HCEC 1CT (cell line): ENCODE results near the gene PCDHGC4.

ENCODE experiments used
- DNase-seq: peaks from one replicate; pipeline ENCODE4 v3.0.0-alpha.2; 2017

Gene PCDHGC4

DNA sequence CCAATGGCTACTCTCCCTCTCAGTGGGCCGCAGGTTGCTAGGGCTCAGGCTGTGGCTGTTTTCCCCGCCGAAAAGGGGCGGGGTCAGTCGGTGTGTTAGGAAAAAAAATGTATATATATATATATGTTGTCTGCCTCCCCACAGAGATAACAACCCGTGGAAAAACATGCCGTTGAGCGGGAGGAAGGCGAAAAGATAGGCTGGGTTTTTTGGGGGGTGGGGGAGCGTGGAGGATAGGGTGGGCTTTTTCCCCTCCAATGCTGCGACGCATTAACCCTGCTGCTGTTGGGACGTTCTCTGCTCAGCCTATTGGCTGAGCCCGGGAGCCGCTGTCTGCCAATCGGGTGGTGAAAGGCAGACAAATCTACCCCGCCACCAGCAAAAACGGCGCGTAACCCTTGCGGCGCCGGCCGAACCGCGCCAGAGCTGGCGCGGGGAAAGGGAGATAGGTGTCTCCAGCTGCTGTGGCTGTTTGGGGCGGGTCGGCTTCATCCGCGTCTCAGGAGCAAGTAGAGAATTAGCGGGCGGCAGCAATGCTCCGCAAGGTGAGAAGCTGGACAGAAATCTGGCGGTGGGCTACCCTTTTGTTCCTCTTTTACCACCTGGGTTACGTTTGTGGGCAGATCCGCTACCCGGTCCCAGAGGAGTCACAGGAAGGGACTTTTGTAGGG lies at the start of gene PCDHGC4:
TSS of gene PCDHGC4 (plus strand) at position 390 of the 671 bp plus-strand sequence. CDS start at position 534, 144 bp downstream.
- DNase-seq, result no peak

DNA sequence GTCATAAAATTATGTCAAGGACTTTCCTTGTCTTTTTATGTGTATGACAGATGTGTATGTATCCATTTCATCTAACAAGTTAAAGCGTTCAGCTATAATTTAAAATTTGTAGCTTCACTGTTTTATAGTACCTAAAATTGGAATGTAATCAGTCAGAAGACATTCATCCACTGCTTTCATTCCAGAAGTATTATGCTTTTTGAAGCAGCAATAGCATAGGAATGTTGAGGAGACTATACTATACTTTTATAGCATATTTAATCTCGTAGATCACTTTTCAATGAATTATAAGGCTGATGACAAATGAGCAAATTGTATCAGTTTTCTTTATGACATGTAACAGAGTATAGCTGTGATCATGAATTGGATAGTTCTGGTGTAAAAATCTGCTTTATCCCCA lies 47.6 kb upstream of the PCDHGC4 start:
- peak; percentile 39 for DNase-seq

DNA sequence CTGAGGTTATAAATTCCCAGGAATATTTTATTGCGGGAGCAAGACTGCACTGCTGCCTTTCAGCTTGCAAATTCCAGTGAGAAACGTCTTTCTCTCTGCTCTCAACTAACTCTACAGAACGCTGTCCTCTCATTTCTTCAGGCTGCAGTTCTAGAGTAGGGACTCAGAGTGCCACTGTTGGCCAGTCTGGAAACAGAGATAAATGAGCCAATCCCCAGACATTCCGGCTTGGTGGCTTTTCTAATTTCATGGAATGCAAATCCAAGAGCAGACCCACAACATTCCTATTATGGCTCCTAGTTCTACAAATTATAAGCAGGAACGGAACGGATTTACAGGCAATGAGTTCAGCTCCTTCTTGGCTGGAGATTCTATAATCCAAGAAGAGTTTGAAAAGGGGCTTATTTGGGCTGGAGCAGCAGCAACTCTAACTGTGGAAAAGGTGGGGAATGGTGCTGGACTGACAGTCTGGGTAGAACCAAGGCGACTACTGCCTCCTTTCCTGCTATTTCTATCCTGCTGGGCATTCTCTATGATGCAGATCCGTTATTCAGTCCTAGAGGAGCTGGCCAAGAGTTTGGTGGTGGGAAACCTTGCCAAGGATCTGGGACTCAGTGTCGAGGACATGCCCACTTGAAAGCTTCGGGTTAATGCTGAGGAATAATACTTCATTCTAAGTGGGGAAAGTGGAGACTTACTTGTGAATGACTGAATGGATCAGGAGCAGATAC lies 45.3 kb upstream of the PCDHGC4 start:
- DNase-seq, result no peak

DNA sequence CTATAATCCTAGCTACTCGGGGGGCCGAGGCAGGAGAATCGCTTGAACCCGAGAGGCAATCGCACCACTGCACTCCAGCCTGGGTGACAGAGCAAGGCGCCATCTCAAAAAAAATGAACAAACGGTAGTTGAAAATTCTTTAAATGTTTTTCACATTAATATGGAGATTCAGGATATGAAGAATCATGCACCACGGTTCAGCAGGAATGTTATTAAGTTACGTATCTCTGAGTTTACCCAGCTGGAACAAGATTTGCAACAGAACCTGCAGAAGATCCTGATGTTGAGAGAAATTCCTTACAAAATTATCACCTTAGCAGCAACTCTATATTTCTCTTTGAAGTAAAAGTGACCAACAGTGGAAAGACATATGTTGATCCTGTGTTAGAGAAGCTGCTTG lies 44.5 kb upstream of the PCDHGC4 start:
- no peak for DNase-seq

DNA sequence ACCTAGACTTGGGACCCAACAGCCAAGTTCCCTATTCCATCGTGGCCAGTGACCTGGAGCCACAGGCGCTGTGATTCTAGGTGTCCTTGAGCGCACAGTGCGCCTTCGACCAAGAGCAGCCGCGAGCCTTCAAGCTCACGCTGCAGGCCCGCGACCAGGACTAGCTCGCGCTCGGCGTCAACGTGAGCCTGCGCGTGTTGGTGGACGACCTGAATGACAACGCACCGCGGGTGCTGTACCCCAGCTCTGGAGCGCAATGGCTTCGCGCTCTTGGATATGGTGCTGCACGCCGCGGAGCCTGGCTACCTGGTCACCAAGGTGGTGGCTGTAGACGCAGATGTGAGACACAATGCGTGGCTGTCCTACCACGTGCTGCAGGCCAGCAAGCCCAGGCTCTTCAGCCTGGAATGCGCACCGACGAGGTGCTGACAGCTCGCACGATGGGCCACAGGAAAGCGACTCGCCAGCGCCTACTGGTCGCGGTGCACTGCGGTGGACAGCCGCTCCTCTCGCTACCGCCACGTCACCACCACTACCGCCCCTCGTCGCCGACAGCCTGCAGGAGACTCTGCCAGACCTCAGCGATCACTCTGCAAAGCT lies 43.2 kb upstream of the PCDHGC4 start:
- DNase-seq, result no peak

DNA sequence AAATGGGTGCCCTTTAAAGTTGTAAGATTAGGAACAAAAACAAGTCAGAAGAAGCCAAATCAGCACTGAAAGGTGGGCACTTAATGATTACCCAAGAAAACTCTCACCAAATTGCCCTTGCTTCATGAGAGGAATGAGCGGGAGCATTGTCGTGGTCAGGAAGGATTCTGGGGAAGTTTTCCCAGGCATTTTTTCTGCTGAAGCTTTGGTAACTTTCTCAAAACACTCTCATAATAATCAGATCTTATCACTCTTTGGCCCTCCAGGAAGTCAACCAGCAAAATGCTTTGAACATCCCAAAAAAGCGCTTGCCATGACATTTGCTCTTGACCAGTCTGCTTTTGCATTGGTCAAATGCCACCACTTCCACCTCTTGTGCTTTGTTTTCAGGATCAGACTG lies 19.5 kb upstream of the PCDHGC4 start:
- no peak for DNase-seq

DNA sequence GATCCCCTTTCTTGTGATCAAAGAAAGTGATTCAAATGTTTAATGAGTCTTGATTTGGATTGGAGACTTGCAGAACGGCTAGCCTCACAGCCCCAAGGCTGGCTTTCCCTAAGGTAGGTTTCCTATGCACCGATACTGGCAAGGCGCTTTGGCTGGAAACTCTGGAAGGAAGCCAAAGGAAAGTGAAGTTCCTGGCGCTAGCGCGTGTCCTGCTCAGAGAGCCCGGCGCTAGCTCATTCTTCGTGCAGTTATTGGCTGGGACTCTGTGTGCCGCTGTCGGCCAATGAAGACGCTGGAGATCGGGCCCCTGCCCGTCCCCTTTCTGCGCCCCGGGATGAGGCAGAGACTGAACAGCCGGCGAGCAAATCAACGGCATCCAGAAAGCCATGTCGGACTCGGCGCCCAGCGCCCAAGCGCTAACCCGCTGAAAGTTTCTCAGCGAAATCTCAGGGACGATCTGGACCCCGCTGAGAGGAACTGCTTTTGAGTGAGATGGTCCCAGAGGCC lies 9.2 kb upstream of the PCDHGC4 start, which contains the start of gene PCDHGC3:
TSS of gene PCDHGC3 (plus strand) at position 342 of the 507 bp plus-strand sequence. CDS start at position 493, 151 bp downstream.
- DNase-seq, result peak; percentile 97

DNA sequence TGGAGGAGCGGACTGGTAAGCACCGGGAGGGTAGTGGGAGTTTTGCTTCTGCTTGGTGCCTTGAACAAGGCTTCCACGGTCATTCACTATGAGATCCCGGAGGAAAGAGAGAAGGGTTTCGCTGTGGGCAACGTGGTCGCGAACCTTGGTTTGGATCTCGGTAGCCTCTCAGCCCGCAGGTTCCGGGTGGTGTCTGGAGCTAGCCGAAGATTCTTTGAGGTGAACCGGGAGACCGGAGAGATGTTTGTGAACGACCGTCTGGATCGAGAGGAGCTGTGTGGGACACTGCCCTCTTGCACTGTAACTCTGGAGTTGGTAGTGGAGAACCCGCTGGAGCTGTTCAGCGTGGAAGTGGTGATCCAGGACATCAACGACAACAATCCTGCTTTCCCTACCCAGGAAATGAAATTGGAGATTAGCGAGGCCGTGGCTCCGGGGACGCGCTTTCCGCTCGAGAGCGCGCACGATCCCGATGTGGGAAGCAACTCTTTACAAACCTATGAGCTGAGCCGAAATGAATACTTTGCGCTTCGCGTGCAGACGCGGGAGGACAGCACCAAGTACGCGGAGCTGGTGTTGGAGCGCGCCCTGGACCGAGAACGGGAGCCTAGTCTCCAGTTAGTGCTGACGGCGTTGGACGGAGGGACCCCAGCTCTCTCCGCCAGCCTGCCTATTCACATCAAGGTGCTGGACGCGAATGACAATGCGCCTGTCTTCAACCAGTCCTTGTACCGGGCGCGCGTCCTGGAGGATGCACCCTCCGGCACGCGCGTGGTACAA lies 8.5 kb upstream of the PCDHGC4 start:
- DNase-seq, result peak; percentile 76

DNA sequence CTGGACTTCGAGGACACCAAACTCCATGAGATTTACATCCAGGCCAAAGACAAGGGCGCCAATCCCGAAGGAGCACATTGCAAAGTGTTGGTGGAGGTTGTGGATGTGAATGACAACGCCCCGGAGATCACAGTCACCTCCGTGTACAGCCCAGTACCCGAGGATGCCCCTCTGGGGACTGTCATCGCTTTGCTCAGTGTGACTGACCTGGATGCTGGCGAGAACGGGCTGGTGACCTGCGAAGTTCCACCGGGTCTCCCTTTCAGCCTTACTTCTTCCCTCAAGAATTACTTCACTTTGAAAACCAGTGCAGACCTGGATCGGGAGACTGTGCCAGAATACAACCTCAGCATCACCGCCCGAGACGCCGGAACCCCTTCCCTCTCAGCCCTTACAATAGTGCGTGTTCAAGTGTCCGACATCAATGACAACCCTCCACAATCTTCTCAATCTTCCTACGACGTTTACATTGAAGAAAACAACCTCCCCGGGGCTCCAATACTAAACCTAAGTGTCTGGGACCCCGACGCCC lies 7.7 kb upstream of the PCDHGC4 start:
- DNase-seq, result no peak

DNA sequence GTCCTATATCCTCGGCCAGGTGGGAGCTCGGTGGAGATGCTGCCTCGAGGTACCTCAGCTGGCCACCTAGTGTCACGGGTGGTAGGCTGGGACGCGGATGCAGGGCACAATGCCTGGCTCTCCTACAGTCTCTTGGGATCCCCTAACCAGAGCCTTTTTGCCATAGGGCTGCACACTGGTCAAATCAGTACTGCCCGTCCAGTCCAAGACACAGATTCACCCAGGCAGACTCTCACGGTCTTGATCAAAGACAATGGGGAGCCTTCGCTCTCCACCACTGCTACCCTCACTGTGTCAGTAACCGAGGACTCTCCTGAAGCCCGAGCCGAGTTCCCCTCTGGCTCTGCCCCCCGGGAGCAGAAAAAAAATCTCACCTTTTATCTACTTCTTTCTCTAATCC lies 7.0 kb upstream of the PCDHGC4 start:
- no peak for DNase-seq

DNA sequence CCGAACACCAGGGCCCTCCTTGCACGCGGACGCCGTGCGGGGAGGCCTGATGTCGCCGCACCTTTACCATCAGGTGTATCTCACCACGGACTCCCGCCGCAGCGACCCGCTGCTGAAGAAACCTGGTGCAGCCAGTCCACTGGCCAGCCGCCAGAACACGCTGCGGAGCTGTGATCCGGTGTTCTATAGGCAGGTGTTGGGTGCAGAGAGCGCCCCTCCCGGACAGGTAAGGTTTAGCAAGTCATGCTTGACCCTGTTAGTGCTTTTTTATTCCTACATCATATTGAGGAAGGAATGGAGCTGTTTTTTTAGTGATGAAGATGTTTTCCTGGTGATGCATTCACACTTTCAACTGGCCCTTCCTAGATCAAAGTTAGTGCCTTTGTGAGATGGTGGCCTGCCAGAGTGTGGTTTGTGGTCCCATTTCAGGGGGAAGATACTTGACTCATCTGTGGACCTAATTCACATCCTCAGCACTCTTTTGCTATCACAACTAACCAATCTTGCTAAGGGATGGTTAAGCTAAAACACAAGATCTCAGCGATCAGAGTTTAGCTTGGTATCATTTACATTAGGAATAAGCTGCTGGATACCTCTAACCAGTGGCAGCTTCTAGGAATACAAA lies 6.4 kb upstream of the PCDHGC4 start:
- no peak for DNase-seq

DNA sequence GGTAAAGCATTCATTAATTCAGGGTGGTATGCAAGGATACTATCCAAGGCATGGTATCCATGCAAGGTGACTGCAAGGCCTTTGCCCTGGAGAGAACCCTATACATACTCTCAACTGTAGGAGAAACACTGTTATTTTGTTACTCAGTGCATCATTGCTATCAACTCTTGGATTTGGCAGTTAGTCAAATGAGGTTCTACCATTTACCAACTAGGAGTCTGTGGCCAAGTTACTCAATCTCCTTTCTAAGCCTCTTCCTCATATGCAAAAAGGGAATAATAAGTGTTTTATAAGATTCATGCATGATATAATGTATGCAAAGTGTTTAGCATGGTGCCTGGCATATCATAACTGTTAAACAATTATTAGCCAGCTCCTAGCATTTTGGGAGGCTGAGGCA lies 5.1 kb upstream of the PCDHGC4 start:
- no peak for DNase-seq

DNA sequence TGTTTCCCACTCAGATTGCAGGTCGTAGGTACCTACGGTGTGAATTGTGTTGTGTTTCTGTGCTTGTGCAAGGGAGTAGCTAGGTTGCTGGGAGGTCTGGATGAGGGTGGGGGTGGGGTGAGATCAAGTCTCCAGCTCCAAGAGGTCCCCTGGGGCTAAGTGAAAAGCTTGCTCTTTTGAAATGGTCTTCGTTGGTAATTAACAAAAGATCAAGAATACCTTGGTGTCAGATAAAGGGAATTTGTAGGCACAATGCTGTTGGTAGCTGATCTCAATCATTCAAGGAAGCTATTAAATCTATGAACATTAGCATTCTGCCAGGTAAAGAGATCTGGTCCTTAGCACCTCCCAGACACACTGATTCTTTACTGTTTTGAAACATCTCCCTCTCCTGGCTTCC lies 928 bp upstream of the PCDHGC4 start:
- DNase-seq, result no peak

DNA sequence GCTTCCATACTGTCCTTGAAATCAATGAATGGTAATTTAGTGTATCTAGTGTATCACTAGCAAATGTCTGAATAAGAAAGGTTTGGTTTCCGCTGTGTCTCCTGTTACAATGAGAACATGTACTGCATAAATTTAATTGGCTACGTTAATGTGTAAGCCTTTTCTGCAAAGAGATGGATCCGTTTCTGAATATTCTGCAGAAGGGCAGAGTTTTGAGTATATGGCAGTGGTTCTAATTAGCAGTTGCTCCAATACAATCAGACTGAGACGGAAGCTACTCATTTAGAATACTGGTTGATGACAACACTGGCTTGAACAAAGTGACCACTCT lies 555 bp upstream of the PCDHGC4 start:
- DNase-seq, result no peak

DNA sequence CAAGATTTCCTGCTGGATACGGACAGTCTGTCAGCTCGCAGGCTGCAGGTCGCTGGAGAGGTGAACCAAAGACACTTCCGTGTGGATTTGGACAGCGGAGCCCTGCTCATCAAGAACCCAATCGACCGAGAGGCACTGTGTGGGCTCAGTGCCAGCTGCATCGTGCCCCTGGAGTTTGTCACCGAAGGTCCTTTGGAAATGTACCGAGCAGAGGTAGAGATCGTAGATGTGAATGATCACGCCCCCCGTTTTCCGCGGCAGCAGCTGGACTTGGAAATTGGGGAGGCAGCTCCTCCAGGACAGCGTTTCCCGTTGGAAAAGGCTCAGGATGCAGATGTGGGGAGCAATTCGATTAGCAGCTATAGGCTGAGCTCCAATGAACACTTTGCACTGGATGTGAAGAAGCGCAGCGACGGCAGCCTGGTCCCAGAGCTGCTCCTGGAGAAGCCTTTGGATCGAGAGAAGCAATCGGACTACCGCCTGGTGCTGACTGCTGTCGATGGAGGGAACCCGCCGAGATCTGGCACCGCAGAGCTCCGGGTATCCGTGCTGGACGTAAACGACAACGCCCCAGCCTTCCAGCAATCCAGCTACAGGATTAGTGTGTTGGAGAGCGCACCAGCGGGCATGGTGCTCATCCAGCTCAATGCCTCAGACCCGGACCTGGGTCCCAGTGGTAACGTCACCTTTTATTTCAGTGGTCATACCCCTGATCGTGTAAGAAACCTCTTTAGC lies 658 bp downstream of the PCDHGC4 start:
- no peak for DNase-seq

DNA sequence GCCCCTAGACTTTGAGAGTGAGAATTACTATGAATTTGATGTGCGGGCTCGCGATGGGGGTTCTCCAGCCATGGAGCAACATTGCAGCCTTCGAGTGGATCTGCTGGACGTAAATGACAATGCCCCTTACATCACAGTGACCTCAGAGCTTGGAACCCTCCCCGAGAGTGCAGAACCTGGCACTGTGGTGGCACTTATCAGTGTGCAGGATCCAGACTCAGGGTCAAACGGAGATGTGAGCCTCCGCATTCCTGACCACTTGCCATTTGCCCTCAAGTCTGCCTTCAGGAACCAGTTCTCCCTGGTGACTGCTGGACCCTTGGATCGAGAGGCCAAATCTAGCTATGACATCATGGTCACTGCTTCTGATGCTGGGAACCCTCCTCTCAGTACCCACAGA lies 1.3 kb downstream of the PCDHGC4 start:
- DNase-seq, result no peak

DNA sequence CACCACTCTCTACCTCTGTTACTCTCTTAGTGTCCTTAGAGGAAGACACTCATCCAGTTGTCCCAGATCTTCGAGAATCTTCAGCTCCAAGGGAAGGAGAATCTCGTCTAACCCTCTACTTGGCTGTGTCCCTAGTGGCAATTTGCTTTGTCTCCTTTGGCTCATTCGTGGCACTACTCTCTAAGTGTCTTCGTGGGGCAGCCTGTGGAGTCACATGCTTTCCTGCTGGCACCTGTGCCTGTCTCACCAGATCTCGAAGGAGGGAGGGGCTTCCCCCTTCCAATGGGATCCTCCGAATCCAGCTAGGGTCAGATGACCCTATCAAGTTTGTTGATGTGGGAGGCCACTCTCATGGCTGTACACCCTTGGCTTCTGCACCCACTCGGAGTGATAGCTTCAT lies 2.3 kb downstream of the PCDHGC4 start:
- no peak for DNase-seq

DNA sequence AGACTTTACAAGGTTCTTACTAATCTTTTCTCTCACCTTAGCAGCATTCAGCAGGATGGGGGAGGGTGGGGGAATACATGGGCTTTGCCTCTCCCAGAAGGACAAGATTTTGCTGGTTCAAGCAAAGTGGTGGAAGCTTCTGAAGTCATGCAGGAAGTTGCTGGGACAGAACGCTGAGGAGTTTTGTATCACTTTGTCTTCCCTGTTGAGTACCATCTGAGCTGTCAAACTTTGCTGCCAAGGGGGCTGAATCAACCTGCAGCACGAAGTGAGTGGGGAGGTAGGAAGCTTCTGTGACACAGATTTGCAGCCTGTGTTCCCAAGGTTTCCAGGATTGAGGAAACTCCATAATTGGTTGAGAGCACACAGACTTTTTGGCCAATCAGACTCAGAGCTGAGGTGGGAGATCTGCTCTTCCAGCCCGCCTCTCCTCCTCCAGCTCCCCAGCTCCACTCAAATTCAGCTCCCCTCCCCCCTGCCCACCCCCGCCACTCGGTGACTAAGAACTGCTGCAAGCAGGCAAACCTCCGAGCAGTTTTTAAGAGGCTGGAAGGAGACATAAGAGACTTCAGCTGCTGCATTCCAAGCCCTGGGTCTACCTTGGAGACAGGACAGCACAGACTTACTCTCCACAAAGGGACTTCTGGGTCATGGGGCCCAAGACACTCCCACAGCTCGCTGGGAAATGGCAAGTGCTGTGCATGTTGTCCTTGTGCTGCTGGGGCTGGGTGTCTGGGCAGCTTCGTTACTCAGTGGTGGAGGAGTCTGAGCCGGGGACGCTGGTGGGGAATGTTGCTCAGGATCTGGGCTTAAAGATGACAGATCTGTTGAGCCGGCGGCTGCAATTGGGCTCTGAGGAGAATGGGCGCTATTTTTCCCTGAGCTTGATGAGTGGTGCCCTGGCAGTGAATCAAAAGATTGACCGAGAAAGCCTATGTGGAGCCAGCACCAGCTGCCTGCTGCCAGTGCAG lies 4.0 kb downstream of the PCDHGC4 start, which contains the start of gene PCDHGC5:
TSS of gene PCDHGC5 (plus strand) at position 491 of the 971 bp plus-strand sequence. CDS start at position 651, 160 bp downstream.
- peak; percentile 71 for DNase-seq

DNA sequence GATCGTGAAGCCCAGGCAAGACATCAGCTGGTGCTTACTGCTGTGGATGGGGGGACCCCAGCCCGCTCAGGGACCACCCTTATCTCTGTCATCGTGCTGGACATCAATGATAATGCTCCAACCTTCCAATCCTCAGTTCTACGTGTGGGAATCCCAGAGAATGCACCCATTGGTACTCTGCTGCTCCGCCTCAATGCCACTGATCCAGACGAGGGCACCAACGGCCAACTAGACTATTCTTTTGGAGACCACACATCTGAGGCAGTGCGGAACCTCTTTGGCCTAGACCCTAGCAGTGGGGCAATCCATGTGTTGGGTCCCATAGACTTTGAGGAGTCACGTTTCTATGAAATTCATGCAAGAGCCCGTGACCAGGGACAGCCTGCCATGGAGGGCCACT lies 5.0 kb downstream of the PCDHGC4 start:
- DNase-seq, result no peak

DNA sequence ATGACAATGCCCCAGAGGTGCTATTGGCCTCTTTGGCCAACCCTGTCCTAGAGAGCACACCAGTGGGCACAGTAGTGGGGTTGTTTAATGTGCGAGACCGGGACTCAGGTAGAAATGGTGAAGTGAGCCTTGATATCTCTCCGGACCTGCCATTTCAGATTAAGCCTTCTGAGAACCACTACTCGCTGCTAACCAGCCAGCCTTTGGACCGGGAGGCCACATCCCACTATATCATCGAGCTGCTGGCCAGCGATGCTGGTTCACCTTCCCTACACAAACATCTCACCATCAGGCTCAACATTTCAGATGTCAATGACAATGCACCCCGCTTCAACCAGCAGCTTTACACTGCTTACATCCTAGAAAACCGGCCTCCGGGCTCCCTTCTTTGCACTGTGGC lies 5.4 kb downstream of the PCDHGC4 start:
- no peak for DNase-seq
